ENCODE data around the gene COMMD9.

Gene COMMD9

DNA sequence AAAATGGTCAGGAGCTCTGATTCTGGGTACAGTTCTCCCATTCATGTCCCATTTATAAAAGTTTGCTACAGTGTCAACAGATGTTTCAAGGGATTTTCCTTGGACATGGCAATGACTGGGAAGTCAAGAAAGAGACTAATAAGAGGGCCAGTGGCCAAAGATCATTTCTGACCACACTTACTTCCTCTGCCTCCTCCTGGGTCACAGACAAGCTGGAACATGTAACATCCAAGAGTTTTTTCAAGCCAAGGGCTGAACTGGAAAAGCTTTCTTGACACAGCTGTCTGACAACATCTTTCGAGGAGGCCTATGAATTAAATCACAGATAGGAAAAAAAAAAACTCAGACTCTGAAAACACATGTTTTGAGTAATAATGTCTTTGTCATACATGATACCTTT lies 8.7 kb downstream of the COMMD9 start:
- Histone ChIP-seq H4K20me1 (ENCODE audit: insufficient read depth, low read length) (no peaks in the 10 kb centered on the region; the same call in 1 of the 2 replicates), H3K9me2 (replicated peaks; ENCODE audit: insufficient read depth, low read length) (no peaks in the 10 kb centered on the region), H3K9me3 (replicated peaks; ENCODE audit: insufficient read depth, low read length) (no peaks in the 10 kb centered on the region), H3K4me3 (ENCODE audit: low read length) (no peak overlapping the region), H3K79me2 (ENCODE audit: low read length) (peaks cover 35% of the 10 kb centered on the region), H3K4me2 (ENCODE audit: low read depth, low read length) (no peak overlapping the region), H3K9ac (ENCODE audit: low read length) (no peak overlapping the region), H3K27ac (ENCODE audit: low read length) (no peak overlapping the region), H3F3A (ENCODE audit: insufficient read depth, low read length) (no peaks in the 10 kb centered on the region), H2AFZ (ENCODE audit: low read length) (no peak overlapping the region), H3K36me3 (replicated peaks; ENCODE audit: insufficient read depth, low read length) (no peaks in the 10 kb centered on the region), H3K4me1 (ENCODE audit: low read length) (no peaks in the 10 kb centered on the region), H3K27me3 (replicated peaks; ENCODE audit: insufficient read depth, low read length) (no peaks in the 10 kb centered on the region)
- DNase-seq: no peak
- TF ChIP-seq, protein P1, sequence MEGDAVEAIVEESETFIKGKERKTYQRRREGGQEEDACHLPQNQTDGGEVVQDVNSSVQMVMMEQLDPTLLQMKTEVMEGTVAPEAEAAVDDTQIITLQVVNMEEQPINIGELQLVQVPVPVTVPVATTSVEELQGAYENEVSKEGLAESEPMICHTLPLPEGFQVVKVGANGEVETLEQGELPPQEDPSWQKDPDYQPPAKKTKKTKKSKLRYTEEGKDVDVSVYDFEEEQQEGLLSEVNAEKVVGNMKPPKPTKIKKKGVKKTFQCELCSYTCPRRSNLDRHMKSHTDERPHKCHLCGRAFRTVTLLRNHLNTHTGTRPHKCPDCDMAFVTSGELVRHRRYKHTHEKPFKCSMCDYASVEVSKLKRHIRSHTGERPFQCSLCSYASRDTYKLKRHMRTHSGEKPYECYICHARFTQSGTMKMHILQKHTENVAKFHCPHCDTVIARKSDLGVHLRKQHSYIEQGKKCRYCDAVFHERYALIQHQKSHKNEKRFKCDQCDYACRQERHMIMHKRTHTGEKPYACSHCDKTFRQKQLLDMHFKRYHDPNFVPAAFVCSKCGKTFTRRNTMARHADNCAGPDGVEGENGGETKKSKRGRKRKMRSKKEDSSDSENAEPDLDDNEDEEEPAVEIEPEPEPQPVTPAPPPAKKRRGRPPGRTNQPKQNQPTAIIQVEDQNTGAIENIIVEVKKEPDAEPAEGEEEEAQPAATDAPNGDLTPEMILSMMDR (IDR thresholded peaks at IDR 0.05; ENCODE audit: low read length): no peak
- TF ChIP-seq EZH2 (optimal IDR thresholded peaks at IDR 0.05; ENCODE audit: low read depth, low read length) (no peak), EZH2phosphoT487 (IDR thresholded peaks at IDR 0.05; ENCODE audit: low read length) (no peak)

DNA sequence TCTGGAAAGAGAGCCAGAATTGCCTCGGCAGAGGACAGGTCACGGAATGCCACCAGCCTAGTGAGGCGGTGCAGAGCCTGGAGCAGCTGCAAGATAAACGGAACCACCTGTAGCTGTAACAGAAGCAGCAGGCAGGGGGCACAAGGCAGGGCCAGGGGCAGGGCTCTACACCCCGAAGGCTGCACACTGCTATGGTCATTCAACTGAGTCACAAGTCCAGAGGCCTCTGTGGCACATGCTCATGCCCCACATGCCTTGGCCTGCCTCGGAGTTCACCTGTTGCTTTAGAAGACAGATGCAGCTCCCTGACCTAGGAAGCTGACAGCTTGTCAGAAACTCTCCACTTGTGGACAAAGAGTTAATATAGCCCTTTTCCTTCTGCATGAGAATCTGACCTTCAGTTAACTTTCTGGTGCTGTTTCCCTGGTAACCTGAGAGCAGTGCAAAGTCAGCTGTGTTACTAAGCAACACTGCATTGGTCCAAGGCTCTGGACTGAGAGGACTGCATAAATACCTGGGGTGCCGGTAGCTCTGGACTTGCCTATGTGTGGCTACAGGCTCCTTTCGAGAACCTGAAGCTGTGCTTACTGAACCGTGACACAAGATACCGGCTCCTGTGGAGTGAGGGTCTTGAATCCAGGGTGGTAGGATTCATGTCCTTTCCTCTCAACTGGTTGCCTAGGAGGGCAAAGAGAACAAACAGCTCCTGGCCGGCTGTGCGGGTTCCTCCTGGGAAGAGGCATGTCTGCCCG lies 10.5 kb downstream of the COMMD9 start:
- Histone ChIP-seq H3K9me3 (replicated peaks; ENCODE audit: insufficient read depth, low read length) (no peaks in the 10 kb centered on the region), H2AFZ (ENCODE audit: low read length) (no peak overlapping the region), H3K27me3 (replicated peaks; ENCODE audit: insufficient read depth, low read length) (no peaks in the 10 kb centered on the region), H3K9me2 (replicated peaks; ENCODE audit: insufficient read depth, low read length) (no peaks in the 10 kb centered on the region), H3K4me3 (ENCODE audit: low read length) (no peak overlapping the region), H3F3A (ENCODE audit: insufficient read depth, low read length) (no peaks in the 10 kb centered on the region), H4K20me1 (ENCODE audit: insufficient read depth, low read length) (no peaks in the 10 kb centered on the region), H3K36me3 (replicated peaks; ENCODE audit: insufficient read depth, low read length) (no peaks in the 10 kb centered on the region), H3K9ac (ENCODE audit: low read length) (no peak overlapping the region), H3K79me2 (ENCODE audit: low read length) (peaks cover 22% of the 10 kb centered on the region), H3K4me1 (ENCODE audit: low read length) (no peaks in the 10 kb centered on the region), H3K27ac (ENCODE audit: low read length) (no peak overlapping the region), H3K4me2 (ENCODE audit: low read depth, low read length) (no peak overlapping the region)
- TF ChIP-seq EZH2 (optimal IDR thresholded peaks at IDR 0.05; ENCODE audit: low read depth, low read length) (no peak), EZH2phosphoT487 (IDR thresholded peaks at IDR 0.05; ENCODE audit: low read length) (no peak)
- TF ChIP-seq, protein P1 (IDR thresholded peaks at IDR 0.05; ENCODE audit: low read length): no peak
- no peak for DNase-seq

DNA sequence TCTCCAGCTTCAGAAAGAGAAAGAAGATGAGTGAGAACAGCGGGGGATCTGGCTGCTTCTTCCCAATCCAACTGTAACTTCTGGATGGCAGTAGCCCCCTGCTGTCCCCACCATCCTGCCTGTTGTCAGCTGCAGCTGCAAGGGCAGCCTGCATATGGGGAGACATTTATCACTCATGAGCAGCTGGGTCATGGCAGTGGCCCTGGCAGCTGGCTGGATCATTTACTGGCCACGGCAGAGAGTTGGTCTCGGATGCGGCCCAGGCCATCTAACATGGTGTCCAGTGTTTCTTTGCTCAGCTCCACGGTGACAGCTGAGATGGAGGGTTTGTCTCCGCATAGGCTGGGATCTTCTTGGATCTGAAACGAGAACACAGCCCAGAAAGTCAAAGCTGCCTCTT lies 14.8 kb downstream of the COMMD9 start:
- no peaks in the 10 kb centered on the region for H3K27me3 ChIP-seq (replicated peaks; ENCODE audit: insufficient read depth, low read length)
- H3K4me2 ChIP-seq (ENCODE audit: low read depth, low read length): no peak overlapping the region
- no peak overlapping the region for H3K9ac ChIP-seq (ENCODE audit: low read length)
- TF ChIP-seq EZH2phosphoT487 (IDR thresholded peaks at IDR 0.05; ENCODE audit: low read length) (no peak), EZH2 (optimal IDR thresholded peaks at IDR 0.05; ENCODE audit: low read depth, low read length) (no peak)
- TF ChIP-seq, protein P1 (IDR thresholded peaks at IDR 0.05; ENCODE audit: low read length): no peak
- H3K27ac ChIP-seq (ENCODE audit: low read length): no peak overlapping the region
- H4K20me1 ChIP-seq (ENCODE audit: insufficient read depth, low read length): no peaks in the 10 kb centered on the region
- no peaks in the 10 kb centered on the region for H3K9me2 ChIP-seq (replicated peaks; ENCODE audit: insufficient read depth, low read length)
- H2AFZ ChIP-seq (ENCODE audit: low read length): no peak overlapping the region
- H3K4me1 ChIP-seq (ENCODE audit: low read length): no peaks in the 10 kb centered on the region
- H3K36me3 ChIP-seq (replicated peaks; ENCODE audit: insufficient read depth, low read length): no peaks in the 10 kb centered on the region
- no peak overlapping the region for H3K4me3 ChIP-seq (ENCODE audit: low read length)
- H3K9me3 ChIP-seq (replicated peaks; ENCODE audit: insufficient read depth, low read length): no peaks in the 10 kb centered on the region
- no peak for DNase-seq
- H3F3A ChIP-seq (ENCODE audit: insufficient read depth, low read length): no peaks in the 10 kb centered on the region
- H3K79me2 ChIP-seq (ENCODE audit: low read length): no peaks in the 10 kb centered on the region

Data from MM.1S (cell line).